Sigmoid colon (tissue), 4 donors: ENCODE measurements around the gene OR5A2.
"Not testable (repeated sequence)": the region's sequence is repeated elsewhere in the genome, so short reads cannot be mapped to it uniquely, and the experiment has no call there.

ENCODE experiments used
- CTCF ChIP-seq, 4 experiments: fragments of 450-650 bp in 3 of 4; fragments of 200-600 bp in 1 of 4; IDR thresholded peaks; one replicate each; pipeline ENCODE4 v1.5.1; 2016 to 2019; ENCODE audit warnings: antibody characterized with exemption in 4 of 4, mild to moderate bottlenecking in 3 of 4, moderate library complexity in 2 of 4
- EP300 ChIP-seq, 4 donors: sonication (generic); formaldehyde crosslinking; IDR thresholded peaks; one replicate each; pipeline ENCODE4 v1.6.1; 2017; ENCODE audit warnings: antibody characterized with exemption in 4 of 4
- POLR2A ChIP-seq, 2 donors: fragments of 450-650 bp; IDR thresholded peaks; one replicate each; pipeline ENCODE4 v1.6.1; 2016; ENCODE audit warnings: antibody characterized with exemption in 2 of 2, mild to moderate bottlenecking in 2 of 2, moderate library complexity in 2 of 2
- POLR2AphosphoS5 ChIP-seq, 4 donors: sonication (generic); formaldehyde crosslinking; IDR thresholded peaks; one replicate each; pipeline ENCODE4 v1.6.1; 2017; ENCODE audit warnings: antibody characterized with exemption in 4 of 4

GRCh38 chr11:59445624-59446023 is 19.4 kb upstream of the OR5A2 start:
- TF ChIP-seq POLR2AphosphoS5, CTCF, POLR2A, EP300 (IDR thresholded peaks at IDR 0.05): not testable (repeated sequence)
